Activated CD8-positive, alpha-beta memory T cell treated with anti-CD3 and anti-CD28 coated beads for 24 hours (primary cell): ENCODE data around the gene ACAP1.
"Not testable (repeated sequence)": the region's sequence is repeated elsewhere in the genome, so short reads cannot be mapped to it uniquely, and the experiment has no call there.

ENCODE experiments used
- DNase-seq: peaks from one replicate; pipeline ENCODE4 v3.0.0-alpha.2; 2020

The ACAP1 gene

GRCh38 chr17:7355573-7355972, 19.2 kb downstream of the ACAP1 start:
- DNase-seq, result no peak

GRCh38 chr17:7356072-7356549, 19.8 kb downstream of the ACAP1 start:
- DNase-seq, result peak; percentile 94

- DNase-seq, result no peak
Measured at GRCh38 chr17:7356756-7357155, 20.4 kb downstream of the ACAP1 start.

GRCh38 chr17:7357381-7357780, 21.1 kb downstream of the ACAP1 start:
- DNase-seq, result no peak

- DNase-seq, result no peak
Measured at GRCh38 chr17:7361906-7362305, 25.6 kb downstream of the ACAP1 start.

- no peak for DNase-seq
Measured at GRCh38 chr17:7363311-7363710, 27.0 kb downstream of the ACAP1 start.

GRCh38 chr17:7365963-7366362, 29.6 kb downstream of the ACAP1 start:
- DNase-seq, result not testable (repeated sequence)

- DNase-seq, result no peak
Measured at GRCh38 chr17:7367083-7367482, 30.8 kb downstream of the ACAP1 start.

GRCh38 chr17:7367918-7368598, 31.7 kb downstream of the ACAP1 start:
- no peak for DNase-seq

- DNase-seq, result not testable (repeated sequence)
Measured at GRCh38 chr17:7368599-7368994, 32.3 kb downstream of the ACAP1 start.

GRCh38 chr17:7369825-7370224, 33.5 kb downstream of the ACAP1 start:
- DNase-seq, result no peak

GRCh38 chr17:7370853-7371252, 34.5 kb downstream of the ACAP1 start:
- no peak for DNase-seq

GRCh38 chr17:7374353-7374752, 38.0 kb downstream of the ACAP1 start:
- DNase-seq, result no peak

GRCh38 chr17:7379134-7379533, 42.8 kb downstream of the ACAP1 start:
- no peak for DNase-seq

GRCh38 chr17:7380321-7380720, 44.0 kb downstream of the ACAP1 start:
- no peak for DNase-seq

- no peak for DNase-seq
Measured at GRCh38 chr17:7380855-7381683, 44.7 kb downstream of the ACAP1 start, which contains the start of gene TNK1. Gene TNK1, plus strand, starts transcription at chr17:7381089. Its CDS starts 1,838 bp downstream, at chr17:7382927.

- DNase-seq, result no peak
Measured at GRCh38 chr17:7382901-7383300, 46.6 kb downstream of the ACAP1 start.

GRCh38 chr17:7383371-7383741, 47.0 kb downstream of the ACAP1 start:
- no peak for DNase-seq

- peak; percentile 92 for DNase-seq
Measured at GRCh38 chr17:7383742-7384488, 47.6 kb downstream of the ACAP1 start.

GRCh38 chr17:7384489-7385081, 48.3 kb downstream of the ACAP1 start:
- no peak for DNase-seq

GRCh38 chr17:7388856-7389255, 52.5 kb downstream of the ACAP1 start:
- no peak for DNase-seq

GRCh38 chr17:7389924-7390910, 53.9 kb downstream of the ACAP1 start:
- DNase-seq, result no peak
